T follicular helper cell (primary cell): ENCODE results near the gene EFHD1.
"Not testable (repeated sequence)": the region's sequence is repeated elsewhere in the genome, so short reads cannot be mapped to it uniquely, and the experiment has no call there.

Experiments used
- DNase-seq: peaks from one replicate; pipeline ENCODE4 v3.0.0-alpha.2; 2020; ENCODE audit warnings: low read depth

The EFHD1 gene

DNA sequence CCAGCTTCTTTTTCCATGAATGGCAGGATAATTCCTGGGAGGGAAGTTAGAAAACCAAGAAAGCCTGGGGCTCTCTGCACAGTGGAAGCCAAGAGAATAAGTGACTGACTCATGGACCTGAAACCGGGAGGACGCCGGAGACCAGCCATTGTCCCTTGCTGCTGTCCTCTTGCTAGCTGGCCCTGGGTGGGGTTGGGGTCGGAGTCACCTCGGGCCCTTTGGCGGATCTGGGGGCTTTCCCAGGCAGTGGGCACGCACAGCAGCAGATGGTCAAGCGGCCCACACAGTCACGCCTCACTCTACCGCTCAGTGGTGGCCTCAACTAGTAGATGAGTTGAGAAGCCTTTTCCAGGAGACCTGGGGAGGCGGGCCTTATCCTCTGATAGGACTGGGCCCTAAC is 15.6 kb downstream of the EFHD1 start:
- no peak for DNase-seq

DNA sequence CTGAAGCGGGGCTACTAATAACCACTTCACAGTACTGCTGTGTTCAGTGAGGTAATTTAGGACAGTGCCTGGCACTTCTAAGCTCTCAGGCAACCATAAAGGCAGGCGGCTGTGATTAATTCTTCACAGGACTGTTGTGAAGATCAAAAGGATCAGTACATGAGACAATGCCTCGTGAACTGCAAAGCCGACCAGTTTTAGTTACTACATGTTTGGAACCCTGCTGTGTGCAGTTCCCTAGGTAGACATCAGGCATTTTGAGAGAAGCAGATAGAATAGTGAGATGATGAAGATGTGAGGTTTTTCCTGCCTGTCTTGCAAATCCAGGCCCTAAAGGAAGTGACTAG is 19.1 kb downstream of the EFHD1 start:
- no peak for DNase-seq

DNA sequence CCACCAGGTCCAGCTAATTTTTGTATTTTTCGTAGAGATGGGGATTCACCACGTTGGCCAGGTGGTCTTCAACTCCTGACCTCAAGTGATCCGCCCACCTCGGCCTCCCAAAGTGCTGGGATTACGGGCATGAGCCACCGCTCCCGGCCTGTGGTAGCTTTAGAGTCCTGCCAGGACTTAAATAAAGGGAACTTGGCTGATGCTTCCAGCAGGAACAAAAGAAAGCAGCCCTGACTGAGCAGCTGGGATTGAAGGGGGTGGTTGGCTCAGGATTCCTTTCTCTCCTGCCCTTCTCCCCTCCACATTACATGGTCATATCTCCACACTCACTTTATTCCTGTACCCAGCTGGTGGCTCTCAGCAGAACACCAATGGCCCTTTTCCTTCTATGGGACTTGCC is 20.0 kb downstream of the EFHD1 start:
- no peak for DNase-seq

DNA sequence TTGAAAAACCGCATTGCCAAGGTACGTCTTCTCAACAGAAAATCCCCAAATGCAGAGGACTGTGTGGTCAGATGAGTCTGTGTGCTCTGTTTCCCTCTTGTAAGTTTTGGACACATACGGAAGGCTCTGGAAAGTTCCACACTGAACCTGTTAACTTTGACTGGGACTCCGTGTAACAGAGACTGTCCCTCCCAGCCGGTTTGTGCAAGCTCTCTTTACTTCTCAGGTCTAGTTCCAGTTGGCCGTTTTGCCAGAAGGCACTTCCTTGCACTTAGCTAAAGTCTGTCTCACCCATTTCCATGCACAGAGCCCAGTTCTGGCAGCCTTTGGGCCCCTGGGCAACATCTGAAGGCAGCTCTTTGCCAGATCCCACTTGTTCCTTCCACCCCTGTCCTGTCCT is 22.0 kb downstream of the EFHD1 start:
- DNase-seq, result no peak

DNA sequence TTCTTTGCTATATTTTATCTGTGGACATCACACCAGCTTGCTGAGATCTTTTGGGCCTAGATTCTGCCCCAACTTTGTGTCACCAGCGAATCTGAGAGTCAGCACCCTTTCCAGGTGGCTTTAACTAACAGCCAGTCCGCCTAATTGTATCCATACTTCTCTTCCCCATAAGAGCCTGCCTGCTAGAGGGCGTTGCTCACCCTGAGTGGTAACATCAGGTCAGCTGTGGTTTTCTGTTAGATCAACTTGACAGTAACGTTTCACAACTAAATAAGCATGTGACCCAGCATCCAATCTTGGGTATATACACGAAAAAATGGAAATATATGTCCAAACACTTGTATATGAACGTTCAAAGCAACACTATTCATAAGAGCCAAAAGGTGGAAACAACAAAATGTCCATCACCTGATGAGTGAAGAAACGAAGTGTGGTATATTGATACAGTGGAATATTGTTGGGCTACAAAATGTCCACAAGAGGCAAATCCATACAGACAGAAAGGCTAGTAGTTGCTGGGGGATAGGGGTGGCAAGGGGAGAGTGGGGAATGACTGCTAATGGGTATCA is 24.9 kb downstream of the EFHD1 start:
- DNase-seq, result no peak

DNA sequence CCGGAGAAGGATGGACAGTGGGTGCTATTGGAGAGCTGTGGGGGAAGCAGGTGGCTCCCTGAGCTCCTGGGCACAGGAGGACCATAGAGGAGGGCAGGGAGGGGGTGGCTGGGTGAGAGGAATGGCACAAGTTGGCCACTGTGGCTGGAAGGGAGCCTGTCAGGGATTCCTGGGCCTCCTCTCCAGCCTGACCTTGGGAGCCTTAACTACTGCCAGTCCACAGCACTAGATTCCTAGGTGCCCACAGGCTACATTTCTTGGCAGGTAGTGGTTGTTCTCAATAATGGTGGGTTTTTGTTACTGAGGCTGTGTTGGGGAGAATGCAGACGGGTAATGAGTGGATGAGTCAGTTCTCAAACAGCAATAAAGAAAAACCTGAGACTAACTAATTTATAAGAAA is 26.0 kb downstream of the EFHD1 start:
- no peak for DNase-seq

DNA sequence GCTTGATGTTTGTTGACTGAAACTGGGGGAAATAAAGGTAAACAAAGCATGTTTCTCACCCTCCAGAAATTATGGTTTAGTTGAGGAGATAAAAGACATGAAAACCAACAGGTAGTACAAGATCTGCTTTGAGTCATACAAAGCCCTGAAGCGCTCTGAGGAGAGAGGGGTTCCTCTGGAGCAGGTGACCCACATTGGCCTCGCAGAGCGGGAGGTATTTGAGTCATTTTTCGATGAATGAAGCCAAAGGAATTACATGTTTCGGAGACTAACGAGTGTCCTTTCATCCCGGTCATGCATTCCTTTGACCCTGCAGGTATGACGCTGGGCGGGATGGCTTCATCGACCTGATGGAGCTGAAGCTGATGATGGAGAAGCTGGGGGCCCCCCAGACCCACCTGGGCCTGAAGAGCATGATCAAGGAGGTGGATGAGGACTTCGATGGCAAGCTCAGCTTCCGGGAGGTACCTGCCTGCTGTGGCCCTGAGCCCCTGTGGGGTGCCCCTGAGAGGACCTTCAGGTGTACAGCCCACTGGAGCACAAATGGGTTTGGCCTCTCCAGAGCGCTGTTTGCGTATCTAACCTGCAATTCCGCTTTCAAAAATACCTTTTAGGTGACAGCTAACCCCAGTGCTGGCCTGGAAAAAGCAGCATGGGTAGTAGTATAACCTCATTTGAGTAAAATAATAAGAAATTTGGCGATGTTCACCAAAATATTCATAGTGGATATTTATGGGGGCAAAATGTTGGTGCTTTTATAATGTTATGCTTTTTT is 29.3 kb downstream of the EFHD1 start:
- DNase-seq, result no peak

DNA sequence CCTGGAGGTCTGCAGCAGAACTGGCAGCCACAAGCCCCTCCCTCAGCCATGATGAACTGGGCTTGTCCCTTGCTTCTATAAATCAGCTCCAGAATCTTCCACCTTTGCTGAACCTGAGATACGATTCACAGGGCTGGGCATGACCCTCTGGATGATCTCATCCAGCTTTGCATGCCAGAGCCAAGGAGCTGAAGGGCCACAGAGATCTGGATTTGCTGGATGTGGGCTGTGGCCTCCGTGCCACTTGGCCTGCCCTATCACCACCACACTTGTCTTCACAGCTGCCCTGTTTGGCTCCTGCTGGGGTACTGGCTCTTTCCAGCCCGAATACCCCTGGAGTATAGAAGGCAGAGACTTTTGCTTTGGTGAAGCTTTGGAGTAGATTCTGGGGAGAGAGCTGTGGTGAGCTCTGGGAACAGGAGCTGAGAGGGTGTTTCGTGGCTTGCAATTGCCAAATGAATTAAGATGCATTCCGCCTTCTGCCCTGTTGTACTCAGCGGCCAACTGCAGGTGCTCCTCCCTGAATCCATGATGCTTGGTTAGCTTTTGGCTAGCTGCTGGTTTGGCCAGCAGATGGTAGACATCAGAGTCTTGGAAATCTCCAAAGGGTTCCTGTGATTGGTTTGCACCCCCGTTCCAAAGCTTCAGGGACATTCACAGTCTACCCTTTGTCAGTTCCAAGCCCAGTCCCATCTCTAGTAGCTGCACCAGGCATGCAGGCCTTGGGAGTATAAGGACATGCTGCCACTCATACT is 32.8 kb downstream of the EFHD1 start:
- DNase-seq, result no peak

DNA sequence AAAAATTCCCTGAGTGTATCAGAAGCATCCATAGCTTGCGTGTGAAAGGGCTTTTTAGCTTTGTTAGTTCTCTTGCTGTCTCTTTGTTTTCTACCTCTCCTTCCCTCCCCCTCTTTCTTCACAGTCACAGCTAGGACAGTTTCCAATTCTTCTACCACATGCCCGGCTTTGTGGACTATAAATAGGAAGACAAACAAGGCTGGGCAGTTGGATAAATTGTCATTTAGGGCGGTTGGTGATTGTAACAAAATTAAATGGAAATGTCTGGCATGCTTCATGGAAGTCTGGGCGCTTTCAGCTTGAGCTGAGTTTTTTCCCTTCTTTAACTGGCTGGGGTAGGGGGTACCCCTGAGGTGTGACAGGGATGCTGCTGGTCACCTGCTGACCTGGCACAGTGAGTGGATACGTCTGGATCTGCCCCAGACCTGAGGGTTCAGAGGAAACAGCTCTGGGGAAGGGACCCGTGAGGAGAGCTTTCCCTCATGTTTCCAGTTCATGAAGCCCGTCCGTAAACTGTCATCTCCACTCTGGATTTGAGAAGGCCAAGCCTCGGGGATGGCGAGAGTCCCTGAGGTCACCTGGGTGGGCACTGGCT is 34.7 kb downstream of the EFHD1 start:
- DNase-seq, result no peak

DNA sequence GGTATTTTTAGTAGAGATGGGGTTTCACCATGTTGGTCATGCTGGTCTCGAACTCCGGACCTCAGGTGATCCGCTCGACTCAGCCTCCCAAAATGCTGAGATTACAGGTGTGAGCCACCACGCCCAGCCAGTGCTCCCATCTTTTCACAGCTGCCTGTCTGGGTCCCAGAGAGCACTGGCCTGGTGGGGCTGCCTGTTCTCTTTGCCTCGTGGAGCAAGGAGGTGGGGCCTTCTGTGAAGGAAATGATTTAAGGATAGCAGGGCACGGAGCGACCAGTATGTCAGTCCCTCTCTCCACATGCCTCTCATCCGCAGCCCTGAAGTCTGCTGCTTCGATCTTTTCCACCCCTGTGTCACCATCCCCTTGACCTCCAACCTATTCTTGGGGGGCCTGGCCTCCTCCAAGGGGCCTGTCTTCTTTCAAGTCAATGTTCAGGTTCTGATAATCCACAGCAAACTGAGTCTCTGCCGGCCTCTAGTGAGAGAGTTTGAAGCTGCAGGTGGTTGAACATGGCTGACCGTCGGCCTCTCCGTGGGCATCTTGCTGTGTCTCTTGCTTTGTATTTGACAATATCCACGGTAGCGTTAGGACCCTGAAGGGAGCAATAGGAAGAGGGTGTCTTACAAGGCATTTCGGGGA is 35.5 kb downstream of the EFHD1 start:
- DNase-seq, result no peak

DNA sequence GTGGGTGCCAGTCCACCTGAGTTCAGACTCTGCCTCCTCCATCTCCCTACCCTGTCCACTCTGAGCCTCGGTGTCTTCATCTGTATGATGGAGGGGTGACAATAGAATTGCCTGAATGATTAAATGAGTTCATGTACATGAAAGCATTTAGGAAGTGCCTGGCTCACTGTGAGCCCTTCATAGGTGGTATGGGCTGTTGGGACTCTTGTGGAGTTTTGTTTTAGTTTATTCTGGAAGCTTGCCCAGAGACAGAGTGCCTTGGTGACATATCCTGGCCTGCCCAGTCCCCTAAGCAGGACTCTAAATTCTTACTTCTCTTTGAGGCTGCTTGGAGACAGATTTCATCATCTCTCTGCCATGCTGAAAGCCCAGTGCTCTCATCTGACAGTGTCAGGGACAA is 39.2 kb downstream of the EFHD1 start:
- no peak for DNase-seq

DNA sequence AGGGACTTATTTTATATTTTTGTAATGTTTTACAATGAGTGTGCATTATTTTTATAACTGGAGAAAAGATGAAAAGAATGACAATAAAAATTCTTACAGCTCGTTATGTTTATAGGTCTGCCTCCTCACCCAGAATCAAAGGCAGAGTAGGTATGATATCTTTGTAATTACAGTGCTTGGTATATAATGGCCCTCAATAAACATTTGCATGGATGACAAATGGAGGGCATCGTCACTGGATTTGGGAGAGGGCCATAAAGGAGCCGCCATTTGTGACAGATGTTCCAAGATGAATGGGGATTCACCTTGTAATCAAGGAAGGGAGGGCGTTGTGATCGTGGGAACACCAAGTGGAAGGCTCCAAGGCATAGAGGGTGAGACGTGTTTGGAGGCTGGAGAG is 41.1 kb downstream of the EFHD1 start:
- DNase-seq, result no peak

DNA sequence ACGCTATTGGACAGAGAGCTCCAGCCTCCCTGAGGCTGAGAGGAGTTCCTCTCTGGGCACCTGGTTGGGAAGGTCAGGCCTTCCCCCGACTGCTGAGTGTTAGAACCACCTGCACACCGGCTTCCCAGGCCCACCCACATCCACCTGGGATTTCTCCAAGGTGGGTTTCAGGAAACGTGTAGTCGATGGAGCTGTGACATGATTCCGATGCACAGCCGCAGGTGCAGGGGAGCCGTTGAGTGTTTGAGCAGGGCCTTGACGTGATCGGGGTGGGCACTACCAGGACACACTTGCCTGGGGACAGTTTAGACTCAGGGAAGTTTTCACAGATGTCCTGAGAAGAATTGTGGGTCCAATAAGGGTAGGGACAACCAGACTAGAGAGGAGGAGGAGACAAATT is 42.0 kb downstream of the EFHD1 start:
- DNase-seq, result no peak

DNA sequence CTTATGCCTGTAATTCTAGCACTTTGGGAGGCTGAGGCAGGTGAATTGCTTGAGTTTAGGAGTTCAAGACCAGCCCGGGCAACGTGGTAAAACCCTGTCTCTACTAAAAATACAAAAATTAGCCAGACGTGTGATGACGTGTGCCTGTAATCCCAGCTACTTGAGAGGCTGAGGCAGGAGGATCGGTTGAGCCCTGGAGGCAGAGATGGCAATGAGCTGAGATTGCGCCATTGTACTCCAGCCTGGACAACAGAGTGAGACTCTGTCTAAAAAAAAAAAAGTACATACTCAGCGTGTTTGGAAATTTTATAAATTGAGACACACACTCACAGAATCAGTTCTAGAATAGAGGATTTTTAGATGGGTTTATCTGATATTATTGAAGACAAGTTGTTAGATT is 46.6 kb downstream of the EFHD1 start:
- no peak for DNase-seq

DNA sequence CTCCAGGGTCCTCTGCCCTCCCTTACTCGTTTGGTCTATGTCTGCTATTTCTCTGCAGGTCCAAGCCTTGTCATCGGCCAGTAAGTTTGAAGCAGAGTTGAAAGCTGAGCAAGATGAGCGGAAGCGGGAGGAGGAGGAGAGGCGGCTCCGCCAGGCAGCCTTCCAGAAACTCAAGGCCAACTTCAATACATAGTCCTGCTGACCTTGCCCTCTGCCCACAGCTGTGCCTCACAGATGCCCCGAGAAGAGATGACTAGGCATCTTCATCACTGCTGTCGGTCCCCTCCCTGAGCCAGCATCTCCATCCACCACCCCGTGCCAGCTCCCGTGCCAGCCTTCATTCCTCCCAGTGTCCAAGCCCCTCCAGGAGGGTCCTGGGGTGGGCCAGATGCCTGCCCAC is 48.1 kb downstream of the EFHD1 start:
- no peak for DNase-seq

DNA sequence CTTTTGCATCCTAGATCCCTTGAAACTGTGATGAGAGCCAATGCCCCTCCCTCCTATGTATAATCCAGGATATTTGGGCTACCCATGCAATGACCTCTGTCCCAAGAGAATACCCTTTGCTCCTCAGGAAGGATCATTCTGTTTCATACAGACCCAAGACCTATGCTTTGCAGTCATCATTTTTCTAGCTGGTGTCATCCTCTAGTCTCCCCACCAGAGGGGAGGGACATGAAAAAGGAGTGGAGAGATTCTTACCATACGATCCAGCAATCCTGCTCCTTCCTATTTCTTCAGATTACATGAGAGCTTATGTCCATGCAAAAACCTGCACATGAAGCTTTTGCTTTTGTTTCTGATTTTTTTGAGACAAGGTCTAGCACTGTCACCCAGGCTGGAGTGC is 50.0 kb downstream of the EFHD1 start:
- DNase-seq, result no peak

DNA sequence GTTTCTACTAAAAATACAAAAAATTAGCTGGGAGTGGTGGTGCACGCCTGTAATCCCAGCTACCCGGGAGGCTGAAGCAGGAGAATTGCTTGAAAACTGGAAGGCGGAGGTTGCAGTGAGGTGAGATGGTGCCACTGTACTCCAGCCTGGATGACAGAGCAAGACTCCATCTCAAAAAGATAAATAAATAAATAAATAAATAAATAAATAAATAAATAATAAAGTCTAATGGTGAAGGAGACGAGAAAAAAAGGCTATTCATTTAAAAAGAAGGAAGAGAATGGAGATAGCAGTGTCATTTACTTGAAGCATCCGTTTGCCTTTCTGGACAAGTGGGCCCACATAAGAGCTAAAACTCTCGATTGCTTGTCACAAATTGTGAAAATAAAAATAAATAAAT is 52.0 kb downstream of the EFHD1 start:
- not testable (repeated sequence) for DNase-seq

DNA sequence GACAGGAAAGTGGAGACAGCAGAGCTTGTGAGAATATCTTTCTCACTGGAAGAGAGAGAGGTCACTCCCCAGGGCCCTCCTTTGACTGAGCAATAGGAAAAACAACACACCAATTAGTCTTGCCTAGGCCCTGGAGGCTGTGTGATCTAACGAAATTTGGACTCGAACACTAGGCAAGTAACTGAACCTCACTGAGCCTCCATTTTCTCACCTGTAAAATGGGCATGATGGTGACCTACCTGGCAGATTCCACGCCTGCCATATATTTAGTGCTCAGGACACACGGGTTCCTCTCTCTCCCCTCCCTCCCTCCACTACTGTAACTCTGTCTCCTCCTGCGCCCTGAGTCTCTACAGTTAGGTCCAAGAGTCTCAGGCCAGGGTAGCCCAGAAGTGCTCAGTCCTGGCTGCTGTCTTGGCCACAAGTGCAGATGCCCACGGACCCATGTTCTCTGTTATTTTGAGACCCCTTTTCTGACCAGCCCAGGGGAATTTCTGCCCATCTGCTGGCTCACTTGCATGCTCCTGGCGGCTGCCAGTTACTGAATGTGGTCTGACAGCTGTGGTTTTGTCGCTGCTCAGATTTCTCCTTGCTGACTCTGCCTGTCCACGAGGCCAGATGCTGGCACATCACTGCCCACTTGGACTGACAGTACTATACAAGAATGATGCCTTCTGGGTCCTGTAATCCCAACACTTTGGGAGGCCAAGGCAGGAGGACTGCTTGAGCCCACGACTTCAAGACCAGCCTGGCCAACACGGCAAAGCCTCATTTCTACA is 54.2 kb downstream of the EFHD1 start:
- no peak for DNase-seq

DNA sequence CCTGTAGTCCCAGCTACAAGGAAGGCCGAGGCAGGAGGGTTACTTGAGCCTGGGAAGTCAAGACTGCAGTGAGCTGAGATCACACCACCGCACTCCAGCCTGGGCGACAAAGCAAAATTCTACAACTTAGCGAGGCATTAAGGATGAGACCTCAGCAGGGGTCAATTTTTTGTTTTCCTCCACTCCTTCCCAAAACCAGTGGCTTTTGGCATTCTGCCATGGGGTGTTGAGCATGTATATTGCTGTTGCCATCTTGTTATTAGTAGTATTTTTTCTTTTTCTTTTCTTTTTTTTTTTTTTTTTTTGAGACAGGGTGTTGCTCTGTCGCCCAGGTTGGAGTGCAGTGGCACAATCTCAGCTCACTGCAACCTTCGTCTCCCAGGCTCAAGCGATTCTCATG is 54.8 kb downstream of the EFHD1 start:
- DNase-seq, result no peak

DNA sequence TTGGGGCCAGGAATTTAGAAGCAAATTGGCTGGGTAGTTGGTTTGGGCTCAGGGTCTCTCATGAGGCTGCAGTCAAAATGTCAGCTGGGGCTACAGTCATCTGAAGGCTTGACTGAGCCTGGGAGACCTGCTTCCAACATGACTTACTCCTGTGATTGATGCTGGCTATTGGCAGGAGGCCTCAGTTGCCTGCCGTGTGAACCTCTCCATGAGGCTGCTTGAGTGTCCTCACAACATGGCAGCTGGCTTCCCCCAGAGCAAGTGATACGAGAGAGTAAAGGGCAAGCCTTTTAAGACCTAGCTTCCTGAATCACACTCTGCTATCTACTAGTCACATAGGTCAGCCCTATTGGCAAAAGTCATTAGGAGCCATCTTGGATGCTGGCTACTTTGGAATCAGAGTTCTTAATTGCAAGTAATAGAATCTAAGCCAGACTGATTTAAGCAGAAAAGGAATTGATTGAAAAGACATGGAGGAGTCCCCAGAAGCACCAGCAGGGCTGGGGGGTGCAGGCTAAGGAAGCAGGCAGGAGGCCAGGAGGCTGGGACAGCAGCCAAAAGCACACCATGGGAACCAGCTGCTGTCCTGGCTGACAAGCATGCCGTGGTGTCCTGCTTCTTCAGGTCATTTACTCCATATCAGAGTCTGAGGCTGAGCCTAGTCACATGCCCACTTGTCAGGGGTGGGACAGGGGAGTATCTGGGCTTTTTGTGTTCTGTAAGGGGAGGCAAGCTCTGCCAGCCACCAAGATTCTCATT is 55.9 kb downstream of the EFHD1 start:
- DNase-seq, result no peak

DNA sequence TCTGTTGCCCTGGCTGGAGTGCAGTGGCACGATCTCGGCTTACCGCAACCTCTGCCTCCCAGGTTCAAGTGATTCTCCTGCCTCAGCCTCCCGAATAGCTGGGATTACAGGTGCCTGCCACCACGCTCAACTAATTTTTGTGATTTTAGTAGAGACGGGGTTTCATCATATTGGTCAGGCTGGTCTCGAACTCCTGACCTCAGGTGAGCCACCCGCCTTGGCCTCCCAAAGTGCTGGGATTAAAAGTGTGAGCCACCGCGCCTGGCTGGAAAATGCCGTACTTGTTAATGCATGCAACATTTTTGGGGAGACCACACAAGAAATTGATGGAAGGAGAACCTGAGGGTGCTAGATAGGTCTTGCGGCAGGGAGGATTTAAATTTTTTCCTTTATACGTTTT is 57.7 kb downstream of the EFHD1 start:
- DNase-seq, result not testable (repeated sequence)
